Activated CD8-positive, alpha-beta memory T cell treated with anti-CD3 and anti-CD28 coated beads, Interleukin-2, amount 50 U/mL, for 1 hour (primary cell): ENCODE data around the gene ZSCAN9.

Experiments used
- DNase-seq: peaks from one replicate; pipeline ENCODE4 v3.0.0-alpha.2; 2020; ENCODE audit errors: extremely low read depth

Gene ZSCAN9

GRCh38 chr6:28225056-28225834, at the start of gene ZSCAN9:
TSS of gene ZSCAN9 (plus strand) at chr6:28225275. CDS start at chr6:28227085, 1,810 bp downstream.
- DNase-seq: no peak

- DNase-seq: no peak
These were observed 48.7 kb upstream of the ZSCAN9 start for GRCh38 chr6:28176373-28176772.

- no peak for DNase-seq
These were observed 42.8 kb upstream of the ZSCAN9 start for GRCh38 chr6:28182255-28182654.

- no peak for DNase-seq
These were observed 36.7 kb upstream of the ZSCAN9 start for GRCh38 chr6:28188111-28188979.

- no peak for DNase-seq
These were observed 25.1 kb upstream of the ZSCAN9 start for GRCh38 chr6:28200020-28200419.

GRCh38 chr6:28203201-28203600, 21.9 kb upstream of the ZSCAN9 start:
- no peak for DNase-seq

- no peak for DNase-seq
These were observed 19.2 kb upstream of the ZSCAN9 start for GRCh38 chr6:28205879-28206278.

- no peak for DNase-seq
These were observed 18.5 kb upstream of the ZSCAN9 start for GRCh38 chr6:28206527-28206926.

- no peak for DNase-seq
These were observed 18.1 kb upstream of the ZSCAN9 start for GRCh38 chr6:28206928-28207509.

GRCh38 chr6:28207510-28208110, 17.5 kb upstream of the ZSCAN9 start:
- DNase-seq: no peak

- no peak for DNase-seq
These were observed 16.9 kb upstream of the ZSCAN9 start for GRCh38 chr6:28208111-28208659.

- no peak for DNase-seq
These were observed 15.1 kb upstream of the ZSCAN9 start for GRCh38 chr6:28209753-28210535.

- no peak for DNase-seq
These were observed 13.1 kb upstream of the ZSCAN9 start for GRCh38 chr6:28211840-28212509.

GRCh38 chr6:28212510-28213212, 12.4 kb upstream of the ZSCAN9 start:
- no peak for DNase-seq

- no peak for DNase-seq
These were observed 11.9 kb upstream of the ZSCAN9 start for GRCh38 chr6:28213213-28213523.

- DNase-seq: no peak
These were observed 9.7 kb upstream of the ZSCAN9 start for GRCh38 chr6:28215425-28215824.

GRCh38 chr6:28217890-28218289, 7.2 kb upstream of the ZSCAN9 start:
- no peak for DNase-seq

- DNase-seq: no peak
These were observed 6.5 kb upstream of the ZSCAN9 start for GRCh38 chr6:28218312-28219248.
